ENCODE results near the gene WNT7B.

WNT7B gene

DNA sequence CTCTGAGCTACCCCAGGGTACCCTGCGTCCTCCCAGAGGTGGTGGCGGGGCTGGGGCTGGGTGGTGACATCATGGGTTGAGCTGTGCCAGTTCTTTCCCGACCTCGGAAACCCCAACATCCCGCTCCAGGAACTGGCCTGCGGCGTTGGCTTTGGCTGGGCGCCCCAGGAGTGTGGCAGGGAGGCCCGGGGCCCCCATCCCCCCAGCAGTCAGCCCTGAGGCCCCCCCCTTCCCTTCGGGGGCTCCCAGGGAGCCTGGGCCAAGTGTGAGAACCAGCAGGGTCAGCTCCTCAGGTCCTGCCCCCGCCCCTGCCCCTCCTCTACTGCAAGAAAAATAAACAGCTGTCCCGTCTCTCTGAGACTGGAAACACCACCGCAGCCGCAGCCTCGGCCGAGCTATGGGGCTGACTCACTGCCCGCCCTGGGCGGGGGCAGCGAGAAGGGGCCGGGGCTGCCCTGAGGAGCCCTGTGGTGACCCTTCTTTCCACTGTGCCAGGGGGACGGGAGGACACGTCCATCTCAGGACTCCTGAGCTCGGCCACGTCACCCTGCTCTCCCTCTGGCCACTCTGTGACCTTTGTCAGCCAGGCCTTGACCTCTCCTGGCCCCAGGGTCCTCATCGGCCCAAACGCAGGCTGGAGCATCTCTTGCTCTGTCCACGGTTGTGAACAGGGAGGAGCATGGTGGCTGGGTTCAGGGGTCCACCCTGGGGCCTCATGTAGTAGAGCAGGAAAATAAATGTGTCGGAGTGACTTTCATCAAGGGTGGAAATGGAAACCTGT lies 73.4 kb downstream of the WNT7B start:
- DNase-seq: no peak

DNA sequence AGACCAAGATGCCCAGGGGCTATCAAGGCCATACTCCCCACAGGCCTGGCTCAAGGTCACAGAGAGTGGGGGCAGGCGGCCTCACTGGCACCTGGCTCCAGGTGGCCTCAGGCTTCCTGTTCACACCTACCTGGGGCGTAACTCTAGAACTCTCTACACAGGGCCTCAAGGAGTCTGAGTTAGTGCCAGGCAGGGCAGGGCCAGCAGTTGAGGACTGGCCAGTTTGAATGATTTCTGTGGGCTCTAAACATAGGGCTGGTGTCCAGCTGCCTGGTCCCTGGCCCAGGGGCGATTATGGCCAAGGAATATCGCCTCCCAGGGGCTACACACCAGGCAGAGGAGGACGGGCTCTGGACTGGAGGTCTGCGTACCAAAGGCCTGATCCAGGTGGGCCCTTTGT lies 79.2 kb downstream of the WNT7B start:
- DNase-seq: no peak

DNA sequence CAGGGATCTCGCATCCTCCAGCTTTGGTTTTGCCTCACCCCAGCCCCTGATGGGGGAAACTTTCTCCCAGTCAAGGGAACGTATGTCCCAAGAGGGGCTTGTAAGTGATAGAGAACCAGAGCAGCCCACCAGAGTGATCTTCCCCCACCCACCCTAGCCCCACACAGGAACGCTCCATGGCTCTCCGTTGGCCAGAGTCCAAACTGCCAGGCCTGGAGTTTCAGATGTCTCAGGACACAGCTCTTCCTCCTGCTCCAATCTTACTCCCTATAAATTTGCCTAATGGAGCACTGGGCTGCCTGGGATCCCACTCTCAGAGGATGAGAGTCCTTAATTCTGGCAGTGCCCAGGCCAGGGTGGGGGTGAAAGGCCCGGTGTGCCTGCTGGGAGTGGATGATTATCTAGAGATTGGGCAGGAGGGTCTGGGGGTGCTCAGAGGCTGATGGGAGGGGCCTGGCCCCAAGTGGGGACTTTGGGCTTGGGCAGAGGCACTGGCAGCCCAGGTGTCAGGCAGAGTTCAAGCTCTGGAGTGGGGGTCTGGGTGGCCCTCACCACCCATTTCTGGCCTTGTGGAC lies 79.9 kb downstream of the WNT7B start:
- DNase-seq: no peak

DNA sequence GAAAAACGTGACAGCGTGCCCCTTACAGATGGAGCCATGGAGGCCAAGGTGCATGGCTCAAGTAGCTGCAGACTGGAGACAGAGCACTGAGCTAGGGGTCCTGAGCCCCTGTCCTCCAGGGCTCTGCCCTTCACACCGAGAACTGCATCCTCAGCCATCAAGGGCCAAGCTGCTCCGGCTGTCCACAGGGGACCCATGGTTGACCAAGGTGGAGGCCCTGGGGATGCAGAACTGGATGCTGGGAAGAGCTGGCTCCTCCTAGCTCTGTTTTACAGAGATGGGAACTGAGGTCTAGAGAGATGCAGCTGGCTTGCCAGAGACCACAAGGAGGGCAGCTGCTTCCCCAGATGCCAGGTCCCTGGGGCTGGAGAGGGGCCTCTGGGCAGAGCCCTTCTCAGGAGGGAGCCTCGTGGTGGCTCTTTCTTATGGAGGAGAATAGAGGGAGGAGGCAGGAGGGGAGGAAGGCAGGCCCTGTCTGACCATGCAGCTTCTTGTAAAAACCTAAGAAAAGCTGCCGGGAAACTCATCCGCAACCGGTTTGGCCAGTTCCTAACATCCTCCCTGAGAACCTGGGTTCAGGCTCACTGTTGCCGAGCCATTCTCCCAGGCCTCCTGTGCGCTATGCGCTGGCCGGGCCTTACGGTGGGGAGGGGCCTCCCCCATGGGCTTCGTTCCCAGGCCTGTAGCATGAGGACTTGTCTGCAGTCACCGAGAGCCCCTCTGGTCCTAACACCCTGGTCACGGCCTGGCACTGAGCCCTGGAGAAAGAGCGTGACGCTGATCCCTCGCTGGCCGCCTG lies 80.6 kb downstream of the WNT7B start:
- DNase-seq: no peak

DNA sequence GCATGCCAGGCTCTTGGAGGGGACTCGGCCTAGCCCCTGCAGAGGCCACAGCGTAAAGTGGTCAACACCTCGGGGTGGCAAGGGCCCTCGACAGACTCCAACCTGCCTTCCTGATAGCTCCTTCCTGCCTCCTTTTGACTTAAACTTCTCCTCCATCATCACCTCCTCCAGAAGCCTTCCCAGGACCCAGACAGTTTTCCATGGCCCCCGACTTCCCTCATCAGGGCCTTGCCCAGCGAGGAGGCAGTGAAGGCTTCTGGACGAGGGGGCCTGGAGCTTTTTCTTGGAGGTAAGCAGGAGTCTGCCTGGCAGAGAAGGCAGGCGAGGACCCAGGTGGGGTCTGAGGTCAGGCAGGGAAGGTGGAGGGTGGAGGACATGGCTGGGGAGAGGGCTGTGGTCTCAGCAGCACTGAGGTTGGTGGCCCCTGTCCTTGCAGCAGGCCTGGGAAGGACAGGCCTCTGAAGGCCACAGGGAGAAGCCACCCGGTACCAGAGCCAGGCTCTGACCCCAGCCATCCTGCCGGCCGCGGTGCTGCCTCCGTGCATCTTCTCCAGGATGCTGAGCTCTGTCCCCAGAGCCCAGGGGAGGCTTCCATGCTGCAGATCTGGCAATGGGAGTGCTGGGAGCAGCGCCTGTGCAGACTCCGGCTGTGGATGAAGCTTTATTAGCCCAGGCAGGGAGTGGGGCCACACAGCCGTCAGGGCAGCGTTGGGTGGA lies 81.4 kb downstream of the WNT7B start:
- no peak for DNase-seq

DNA sequence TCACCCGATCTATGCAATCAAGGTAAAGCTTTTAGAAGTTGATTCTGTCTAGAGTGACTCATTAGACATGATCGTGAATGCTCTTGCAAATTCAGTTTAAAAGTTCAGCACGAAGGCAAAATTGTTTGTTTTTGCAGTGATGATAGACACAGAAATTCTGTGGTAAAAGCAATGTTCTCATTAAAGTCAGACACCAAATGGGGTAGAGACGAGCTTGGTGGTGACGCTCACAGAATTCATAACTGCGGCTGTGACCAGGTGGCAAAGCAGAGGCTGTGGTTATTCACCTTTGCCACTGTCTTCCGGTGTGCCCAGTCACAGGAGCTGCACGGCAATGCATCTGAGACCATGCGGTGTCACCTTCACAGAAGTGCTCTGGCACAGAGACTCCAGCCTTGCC lies 83.4 kb downstream of the WNT7B start:
- no peak for DNase-seq

DNA sequence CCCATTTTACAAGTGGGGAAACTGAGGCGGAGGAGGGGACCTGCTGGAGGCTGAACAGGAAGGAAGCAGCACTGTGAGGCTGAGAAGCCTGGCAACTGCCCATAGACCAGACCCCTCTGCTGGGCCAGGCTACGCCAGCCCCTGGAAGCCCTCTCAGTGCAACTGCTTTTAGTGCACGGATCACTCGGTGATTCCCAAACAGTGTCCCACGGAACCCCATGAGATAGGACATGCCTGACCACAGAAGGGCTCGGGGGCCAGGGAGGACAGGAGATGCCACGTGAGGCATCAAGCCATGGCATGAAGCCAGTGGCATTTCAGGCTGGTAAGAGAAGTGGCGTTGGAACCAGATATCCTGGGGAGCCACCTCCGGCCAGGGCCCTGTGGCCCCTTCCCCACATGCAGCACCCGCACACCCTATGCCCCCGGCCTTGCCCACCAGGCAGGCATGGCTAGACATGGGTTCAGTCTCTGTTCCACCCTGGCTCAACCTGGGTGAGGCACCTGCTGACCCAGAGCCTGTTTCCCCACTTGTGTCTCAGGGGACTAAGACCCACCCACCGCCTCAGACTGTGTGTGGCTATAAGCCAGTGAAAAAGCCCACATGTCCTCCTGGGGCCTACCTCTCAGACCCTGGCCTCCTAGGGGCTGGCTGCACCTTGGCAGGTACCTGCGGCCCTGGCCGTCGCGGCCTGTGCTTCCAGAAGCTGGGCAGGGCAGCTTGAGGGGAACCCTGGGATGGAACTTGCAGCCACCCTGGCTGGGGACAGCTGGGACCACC lies 84.1 kb downstream of the WNT7B start:
- no peak for DNase-seq

DNA sequence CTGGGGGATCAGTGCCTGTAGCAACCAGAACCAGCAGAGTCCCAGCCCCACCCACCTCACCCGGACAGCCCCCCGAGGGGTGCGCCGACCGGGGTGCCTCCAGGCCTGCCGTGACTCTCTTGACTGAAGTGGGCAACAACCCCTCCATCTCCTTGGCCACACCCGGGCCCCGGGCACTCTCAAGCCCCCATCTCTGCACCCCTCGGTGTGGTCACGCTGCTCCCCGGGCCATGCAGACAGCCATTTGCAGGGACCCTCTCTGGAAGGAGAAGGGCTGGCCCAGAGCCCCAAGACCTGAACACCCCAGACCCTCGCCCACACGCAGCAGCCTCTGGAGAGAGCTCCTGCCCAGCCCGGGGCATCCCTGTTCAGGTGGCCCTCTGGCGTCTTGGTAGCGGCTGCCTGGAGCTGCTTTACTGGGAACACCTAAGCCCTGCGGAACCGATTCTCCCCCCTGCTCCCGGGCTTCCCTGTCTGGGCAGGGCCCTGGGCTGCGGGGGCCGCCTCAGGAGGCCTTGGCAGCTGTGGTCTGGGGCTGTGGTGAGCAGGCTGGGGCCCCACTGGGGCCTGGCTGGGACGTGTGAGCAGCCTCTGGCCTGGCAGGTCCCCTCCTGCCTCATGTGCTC lies 84.9 kb downstream of the WNT7B start:
- no peak for DNase-seq

DNA sequence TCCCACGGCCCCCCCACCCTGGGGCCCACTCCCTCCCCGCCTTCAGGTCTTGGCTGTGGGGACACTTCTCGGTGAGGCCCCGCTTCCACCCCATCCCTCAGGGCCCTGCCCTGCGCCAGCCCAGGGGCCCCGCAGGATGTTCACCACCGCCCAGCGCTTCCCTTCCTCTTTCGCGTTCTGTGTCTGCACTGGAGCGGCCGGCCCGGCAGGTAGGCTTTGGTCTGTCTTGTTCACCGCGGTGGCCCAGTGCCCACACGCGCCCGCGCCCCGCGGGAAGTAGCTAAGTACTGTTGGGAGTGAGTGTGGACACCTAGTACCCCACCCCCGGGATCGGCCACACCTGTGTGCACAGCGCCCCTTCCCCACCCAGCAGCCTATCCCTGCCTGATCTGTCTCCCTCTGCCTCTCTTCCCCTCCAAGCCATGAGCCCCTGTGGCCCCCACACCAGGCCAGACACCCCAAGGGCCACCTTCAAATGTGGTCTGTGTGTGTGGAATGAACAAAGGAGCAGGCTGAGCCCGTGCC lies 85.4 kb downstream of the WNT7B start:
- no peak for DNase-seq

DNA sequence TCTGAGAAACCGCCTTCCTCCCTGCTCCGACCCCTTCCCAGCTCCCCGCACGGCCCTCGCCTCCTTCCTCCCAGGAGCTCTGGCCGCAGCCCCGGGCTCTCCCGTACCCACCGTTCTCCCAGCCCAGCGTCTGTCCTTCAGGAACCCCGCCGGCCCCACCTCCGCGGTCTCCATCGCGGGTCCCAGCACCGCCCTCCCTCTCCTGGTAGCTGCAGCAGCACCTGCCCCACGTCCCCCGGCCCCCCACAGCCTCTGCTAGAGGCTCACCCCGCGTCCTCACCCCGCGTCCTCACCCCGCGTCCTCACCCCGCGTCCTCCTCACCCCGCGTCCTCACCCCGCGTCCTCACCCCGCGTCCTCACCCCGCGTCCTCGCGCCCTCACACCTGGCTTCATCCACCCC lies 85.9 kb downstream of the WNT7B start:
- DNase-seq: no peak

DNA sequence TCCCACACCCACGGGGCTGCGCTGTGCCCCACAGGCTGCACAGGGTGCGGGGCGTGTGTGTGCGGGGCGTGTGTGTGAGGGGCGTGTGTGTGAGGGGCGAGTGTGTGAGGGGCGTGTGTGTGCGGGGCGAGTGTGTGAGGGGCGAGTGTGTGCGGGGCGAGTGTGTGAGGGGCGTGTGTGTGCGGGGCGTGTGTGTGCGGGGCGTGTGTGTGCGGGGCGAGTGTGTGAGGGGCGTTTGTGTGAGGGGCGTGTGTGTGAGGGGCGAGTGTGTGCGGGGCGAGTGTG lies 86.7 kb downstream of the WNT7B start:
- DNase-seq: no peak

DNA sequence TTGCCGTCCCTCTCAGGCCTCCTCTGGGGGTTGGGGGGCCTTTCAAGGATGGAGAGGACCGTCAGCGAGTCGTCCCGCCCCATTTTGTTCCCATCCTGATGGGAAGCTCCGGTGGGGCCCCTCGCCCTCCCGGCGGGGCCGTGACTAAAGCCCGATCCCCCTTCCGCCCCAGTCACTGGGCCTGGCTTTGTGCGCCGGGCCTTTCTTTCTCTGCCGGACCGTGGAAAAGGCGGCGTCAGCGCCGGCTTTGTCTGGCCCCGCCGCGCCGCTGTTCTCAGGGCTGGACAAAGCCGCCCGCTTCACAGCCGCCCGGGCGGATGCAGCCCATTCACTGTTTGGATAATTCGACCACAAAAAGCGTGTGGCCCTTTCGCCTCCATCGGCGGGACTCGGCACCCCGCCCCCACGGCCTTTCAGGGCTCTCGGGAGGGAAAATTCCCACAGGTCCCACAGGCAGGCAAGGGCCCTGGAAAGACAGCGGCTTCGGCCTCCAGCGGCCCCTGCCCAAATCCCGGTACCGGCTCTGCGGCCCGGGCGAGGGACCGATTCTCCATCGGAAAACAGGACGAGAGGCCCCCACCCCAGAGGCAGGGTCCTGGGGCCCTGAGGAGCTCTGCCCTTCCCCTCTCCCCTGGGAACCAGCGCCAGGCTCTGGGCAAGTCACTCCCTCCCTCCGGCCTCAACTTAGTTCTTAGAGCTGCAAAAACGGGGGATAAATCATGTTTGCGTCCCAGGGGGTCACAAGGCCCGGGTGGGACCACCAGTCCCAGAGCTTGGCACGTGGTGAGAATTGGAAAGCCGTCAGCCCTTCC lies 87.2 kb downstream of the WNT7B start:
- DNase-seq: no peak

DNA sequence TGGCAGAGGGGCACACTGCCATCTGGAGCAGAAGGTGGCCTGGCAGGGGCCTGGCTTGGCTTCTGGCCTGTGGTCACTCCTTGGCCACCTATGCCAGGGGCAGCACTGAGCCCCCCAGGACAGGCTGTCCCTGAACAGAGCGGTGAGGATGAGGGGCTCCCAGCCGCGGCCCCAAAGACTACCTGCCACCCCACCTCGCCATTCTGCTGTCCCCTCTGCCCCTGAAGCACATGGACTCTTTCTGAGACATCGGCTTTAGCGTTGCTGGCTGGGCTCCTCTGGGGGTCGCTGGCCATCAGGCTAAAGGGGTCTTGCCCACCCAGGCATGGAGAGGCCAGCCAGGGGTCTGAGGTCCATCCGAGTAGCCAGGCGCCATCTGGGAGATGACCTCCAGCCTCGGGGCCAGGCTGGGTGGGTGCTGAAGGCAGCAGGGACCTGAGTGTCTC lies 87.8 kb downstream of the WNT7B start:
- no peak for DNase-seq

DNA sequence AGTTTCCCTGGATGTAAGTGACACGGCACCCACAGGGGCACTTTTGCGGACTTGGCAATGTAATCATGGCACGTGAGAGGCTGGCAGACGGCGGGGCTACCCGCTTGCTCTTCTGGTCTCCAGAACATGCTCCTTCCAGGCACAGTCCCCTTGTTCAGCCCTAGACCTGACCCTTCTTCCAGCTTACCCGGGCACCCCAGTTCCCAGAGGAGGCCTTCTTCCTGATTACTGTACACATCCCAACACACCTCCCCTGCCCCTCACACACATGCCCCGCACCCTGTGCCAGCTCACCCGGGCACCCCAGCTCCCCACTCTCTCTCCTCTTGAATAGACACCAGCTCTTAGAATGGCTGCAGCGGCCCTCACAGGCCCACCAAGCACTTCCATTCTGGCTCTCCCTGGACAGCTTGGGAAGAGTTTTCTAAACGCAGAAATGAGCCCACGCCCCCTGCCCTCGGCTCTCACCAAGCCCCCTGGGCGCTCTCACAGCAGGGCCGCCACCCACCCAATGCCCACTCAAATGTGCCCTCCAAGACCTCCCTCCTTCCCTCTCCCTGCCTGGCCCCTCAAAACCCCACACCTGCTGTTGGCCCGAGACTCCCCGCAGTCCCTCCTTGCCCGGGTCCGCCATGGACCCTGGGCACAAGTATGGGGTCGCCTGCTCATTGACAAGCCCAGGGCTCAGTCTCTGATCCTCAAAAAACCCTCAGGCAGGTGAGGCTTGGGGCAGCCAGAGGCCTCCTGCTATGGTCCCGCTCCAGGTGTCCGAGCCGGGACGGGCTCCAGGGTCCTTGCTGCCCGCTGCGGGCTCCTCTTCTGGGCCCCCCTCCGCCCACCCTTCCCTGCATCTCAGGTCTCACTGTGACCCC lies 88.5 kb downstream of the WNT7B start:
- no peak for DNase-seq

DNA sequence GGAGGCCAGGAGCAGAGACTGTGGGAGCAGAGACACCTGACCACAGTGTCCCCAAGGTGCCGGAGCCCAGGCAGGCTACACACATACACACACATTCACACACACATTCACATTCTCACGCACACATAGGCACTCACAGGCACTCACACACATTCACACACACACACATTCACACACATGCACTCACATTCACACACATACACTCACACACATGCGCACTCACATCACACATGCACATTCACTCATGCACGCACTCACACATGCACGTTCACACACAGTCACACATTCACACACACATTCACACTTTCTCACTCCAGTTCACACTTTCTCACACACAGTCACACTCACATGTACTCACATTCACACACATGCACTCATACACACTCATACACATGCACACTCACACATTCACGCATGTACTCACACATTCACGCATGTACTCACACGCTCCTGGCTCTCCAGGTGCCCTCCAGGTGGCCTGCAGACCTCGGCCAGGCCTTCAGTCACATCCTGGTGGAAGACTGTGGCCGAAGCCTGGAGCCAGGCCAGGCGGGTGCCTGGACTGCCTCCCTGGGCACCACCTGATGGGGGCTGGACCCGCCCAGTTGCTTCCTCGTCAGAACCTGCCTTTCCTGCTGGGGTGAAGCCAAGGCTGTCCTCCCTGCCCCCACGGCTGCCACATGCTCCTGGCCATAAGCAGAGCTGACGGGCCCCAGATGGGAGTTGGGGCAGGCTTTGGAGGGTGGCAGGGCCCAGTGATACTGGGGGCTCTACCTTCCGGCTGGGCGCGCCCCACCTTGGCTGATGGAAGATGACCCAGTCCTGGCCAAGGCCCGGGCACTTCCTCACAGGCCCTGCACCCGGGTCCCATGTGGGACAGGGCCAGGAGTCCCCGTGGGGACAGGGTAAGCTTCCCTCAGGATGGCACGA lies 89.5 kb downstream of the WNT7B start:
- no peak for DNase-seq

DNA sequence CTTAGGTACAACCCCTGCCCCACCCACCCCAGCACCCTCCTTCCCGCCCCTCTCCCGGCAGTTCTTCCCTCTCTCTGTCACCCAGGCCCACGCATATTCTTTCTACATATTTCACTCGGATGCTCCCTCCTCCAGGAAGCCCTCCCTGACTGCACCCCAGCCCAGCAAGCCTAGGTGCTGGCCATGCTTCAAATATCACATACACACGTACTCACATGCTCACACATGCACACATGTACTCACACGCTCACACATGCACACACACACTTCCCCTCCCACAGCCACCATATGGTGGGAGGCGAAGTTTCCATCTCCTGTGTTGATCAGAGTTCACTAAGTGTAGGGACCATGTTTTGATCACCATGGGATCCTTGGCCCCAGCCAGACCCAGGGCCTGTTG lies 90.4 kb downstream of the WNT7B start:
- no peak for DNase-seq

DNA sequence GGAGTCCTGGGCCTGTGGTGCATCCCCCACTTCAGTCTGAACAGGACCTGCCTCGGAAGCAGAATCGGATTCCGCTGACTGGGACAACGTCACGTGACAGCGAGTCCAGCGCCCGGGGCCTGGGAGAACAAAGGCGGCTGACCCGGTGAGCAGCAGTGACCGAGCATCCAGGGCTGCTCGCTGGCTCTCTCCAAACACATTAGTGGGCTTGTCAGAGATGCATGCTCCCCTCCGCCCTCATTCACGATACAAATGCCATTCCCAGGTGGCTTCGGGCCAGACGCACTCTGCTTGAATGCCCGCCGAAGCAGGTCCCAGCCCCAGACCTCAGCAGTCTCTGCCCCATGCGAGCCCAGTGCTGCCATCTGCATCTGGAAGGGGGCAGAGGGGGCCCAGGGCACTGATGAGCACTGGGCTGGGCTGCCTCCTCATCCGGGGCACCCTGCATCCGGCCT lies 91.0 kb downstream of the WNT7B start:
- DNase-seq: no peak

DNA sequence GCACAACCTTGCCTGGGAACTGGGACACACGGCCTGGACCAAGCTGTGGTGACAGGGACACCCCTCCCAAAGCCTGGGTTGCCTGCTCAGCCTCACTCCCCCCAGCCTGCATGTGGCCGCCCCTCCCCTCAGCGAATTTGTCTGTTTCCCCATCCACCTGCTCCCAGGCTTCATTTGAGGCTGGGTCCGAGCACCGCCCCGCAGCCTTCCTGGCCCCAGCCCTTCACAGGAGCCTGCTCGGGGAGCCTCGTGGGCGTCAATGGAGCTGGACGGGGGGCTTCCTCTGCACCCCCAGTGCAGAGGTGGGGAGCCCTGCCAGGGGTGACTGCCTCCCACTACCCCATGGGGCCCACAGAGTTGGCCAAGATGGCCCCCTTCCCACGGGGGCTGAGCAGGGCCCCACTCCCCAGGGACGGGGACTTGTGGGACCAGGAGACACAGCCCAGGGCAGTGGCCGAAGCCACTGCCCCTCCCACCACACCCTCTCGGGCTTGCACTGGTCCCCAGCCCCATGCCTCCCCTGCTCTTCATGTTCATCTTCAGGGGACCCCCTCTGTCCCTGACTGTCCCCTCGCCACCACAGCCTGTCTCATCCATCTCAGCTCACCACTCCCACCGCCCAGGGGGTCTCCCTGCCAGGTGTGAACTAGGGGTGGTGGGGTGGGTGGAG lies 91.7 kb downstream of the WNT7B start:
- DNase-seq: no peak
